Measurements from ENCODE around the gene CEP112. TPM values are rescaled to one million over a fixed set of nuclear protein-coding genes. Genes with fewer than 3 reads are reported as not detected.

Gene CEP112
- total RNA-seq, 4 donors from 2014 or later, result 1.1 to 12.9 (median 9.1) TPM

GRCh38 chr17:65668211-65668610 lies 523.7 kb downstream of the CEP112 start:
- TF ChIP-seq CTCF (IDR thresholded peaks at IDR 0.05) (no peak), EP300 (IDR thresholded peaks at IDR 0.05; ENCODE audit: low read depth) (no peak), POLR2A (IDR thresholded peaks at IDR 0.05) (no peak), POLR2AphosphoS5 (IDR thresholded peaks at IDR 0.05) (no peak)
- H3K27me3 ChIP-seq, result no peaks in the 10 kb centered on the region
- no peak overlapping the region for H3K27ac ChIP-seq
- no peaks in the 10 kb centered on the region for H3K36me3 ChIP-seq
- no peak overlapping the region for H3K4me3 ChIP-seq
- H3K4me1 ChIP-seq, result no peaks in the 10 kb centered on the region
- in situ Hi-C loops (cut with MboI; ENCODE audit: low pct_ligation_motif_present in 1 of 4, low pct_unique_long_range_greater_than_20kb in 1 of 4, low sequenced_read_pairs in 3 of 4), result no loop called here
- intact Hi-C loops (cut with DNase I; ENCODE audit: low total_unique reads), result no loop called here
- no peaks in the 10 kb centered on the region for H3K9me3 ChIP-seq
- 60 to 62% methylated on average over 3 to 5 of the region's 5 CpGs for WGBS, 2 donors (ENCODE audit: low coverage in 1 of 2)
- DNase-seq, result no peak

GRCh38 chr17:65667656-65668055 lies 524.3 kb downstream of the CEP112 start:
- Histone ChIP-seq H3K36me3 (no peaks in the 10 kb centered on the region), H3K4me1 (no peaks in the 10 kb centered on the region), H3K4me3 (no peak overlapping the region), H3K9me3 (no peaks in the 10 kb centered on the region), H3K27ac (no peak overlapping the region), H3K27me3 (no peaks in the 10 kb centered on the region)
- intact Hi-C loops (cut with DNase I; ENCODE audit: low total_unique reads) (no loop called here), in situ Hi-C loops (cut with MboI; ENCODE audit: low pct_ligation_motif_present in 1 of 4, low pct_unique_long_range_greater_than_20kb in 1 of 4, low sequenced_read_pairs in 3 of 4) (no loop called here)
- WGBS, 2 donors (ENCODE audit: low coverage in 1 of 2), result 91 to 94% methylated on average over 2 to 8 of the region's 8 CpGs
- TF ChIP-seq POLR2A (IDR thresholded peaks at IDR 0.05) (no peak), EP300 (IDR thresholded peaks at IDR 0.05; ENCODE audit: low read depth) (no peak), POLR2AphosphoS5 (IDR thresholded peaks at IDR 0.05) (no peak), CTCF (IDR thresholded peaks at IDR 0.05) (no peak)
- DNase-seq, result no peak

GRCh38 chr17:65666876-65667321 lies 525.0 kb downstream of the CEP112 start:
- WGBS, 2 donors (ENCODE audit: low coverage in 1 of 2), result 93 to 100% methylated on average over 1 of the region's 1 CpG
- no peaks in the 10 kb centered on the region for H3K9me3 ChIP-seq

GRCh38 chr17:65665966-65666365 lies 526.0 kb downstream of the CEP112 start:
- Histone ChIP-seq H3K4me1 (no peaks in the 10 kb centered on the region), H3K9me3 (no peaks in the 10 kb centered on the region), H3K36me3 (no peaks in the 10 kb centered on the region), H3K27me3 (no peaks in the 10 kb centered on the region), H3K27ac (no peak overlapping the region), H3K4me3 (no peak overlapping the region)
- DNase-seq, result no peak
- 80 to 90% methylated on average over 2 of the region's 2 CpGs for WGBS, 2 donors (ENCODE audit: low coverage in 1 of 2)
- in situ Hi-C loops (cut with MboI; ENCODE audit: low pct_ligation_motif_present in 1 of 4, low pct_unique_long_range_greater_than_20kb in 1 of 4, low sequenced_read_pairs in 3 of 4), result no loop called here
- TF ChIP-seq POLR2AphosphoS5 (IDR thresholded peaks at IDR 0.05) (no peak), POLR2A (IDR thresholded peaks at IDR 0.05) (no peak), EP300 (IDR thresholded peaks at IDR 0.05; ENCODE audit: low read depth) (no peak)
- intact Hi-C loops (cut with DNase I; ENCODE audit: low total_unique reads), result no loop called here

More at GRCh38 chr17:65666876-65667321, 525.0 kb downstream of the CEP112 start:
- Histone ChIP-seq H3K36me3 (no peaks in the 10 kb centered on the region), H3K27ac (no peak overlapping the region), H3K4me3 (no peak overlapping the region), H3K4me1 (no peaks in the 10 kb centered on the region), H3K27me3 (no peaks in the 10 kb centered on the region)
- intact Hi-C loops (cut with DNase I; ENCODE audit: low total_unique reads), result no loop called here
- in situ Hi-C loops (cut with MboI; ENCODE audit: low pct_ligation_motif_present in 1 of 4, low pct_unique_long_range_greater_than_20kb in 1 of 4, low sequenced_read_pairs in 3 of 4), result no loop called here
- TF ChIP-seq POLR2AphosphoS5 (IDR thresholded peaks at IDR 0.05), result no peak
- no peak for TF ChIP-seq CTCF (IDR thresholded peaks at IDR 0.05)
- no peak for TF ChIP-seq POLR2A (IDR thresholded peaks at IDR 0.05)
- TF ChIP-seq EP300 (IDR thresholded peaks at IDR 0.05; ENCODE audit: low read depth), result no peak
- no peak for DNase-seq

GRCh38 chr17:65664696-65665095 lies 527.2 kb downstream of the CEP112 start:
- WGBS, 2 donors (ENCODE audit: low coverage in 1 of 2), result 94 to 100% methylated on average over 1 of the region's 1 CpG
- no peaks in the 10 kb centered on the region for H3K9me3 ChIP-seq
- no peak for DNase-seq
- no peaks in the 10 kb centered on the region for H3K27me3 ChIP-seq
- intact Hi-C loops (cut with DNase I; ENCODE audit: low total_unique reads), result no loop called here
- no peak for TF ChIP-seq POLR2AphosphoS5 (IDR thresholded peaks at IDR 0.05)
- TF ChIP-seq POLR2A (IDR thresholded peaks at IDR 0.05), result no peak
- in situ Hi-C loops (cut with MboI; ENCODE audit: low pct_ligation_motif_present in 1 of 4, low pct_unique_long_range_greater_than_20kb in 1 of 4, low sequenced_read_pairs in 3 of 4), result no loop called here
- H3K4me1 ChIP-seq, result no peaks in the 10 kb centered on the region
- no peak overlapping the region for H3K27ac ChIP-seq
- H3K36me3 ChIP-seq, result no peaks in the 10 kb centered on the region
- H3K4me3 ChIP-seq, result no peak overlapping the region
